ENCODE results near the gene DYNLRB1.

The DYNLRB1 gene

DNA sequence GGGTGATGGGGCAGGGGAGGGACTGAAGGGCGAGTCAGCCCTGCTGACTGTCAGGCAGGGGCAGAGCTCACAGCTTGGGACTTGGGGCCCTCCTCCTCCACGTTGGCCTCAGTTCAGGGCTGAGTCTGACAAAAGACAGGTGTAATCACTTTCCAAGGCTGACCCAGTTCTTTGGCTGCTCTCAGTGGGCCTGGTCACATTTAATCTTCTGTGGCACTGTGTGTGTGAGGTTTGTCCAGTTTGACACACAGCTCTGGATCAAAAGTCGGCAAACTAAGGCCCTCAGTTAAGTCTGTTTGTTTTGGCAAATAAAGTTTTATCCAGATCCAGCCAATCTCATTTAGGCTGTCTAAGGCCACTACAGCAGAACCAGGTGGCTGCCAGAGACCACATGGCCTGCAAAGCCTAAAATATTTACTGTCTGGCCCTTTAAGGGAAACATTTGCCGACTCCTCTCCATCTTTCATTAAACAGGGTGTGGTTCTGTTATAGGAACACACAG, 37.2 kb downstream of the DYNLRB1 start:
- in situ Hi-C loops (cut with HindIII; ENCODE audit: low sequenced_read_pairs): no loop called here
- H3K4me3 ChIP-seq (ENCODE audit: low read depth, low read length): no peak overlapping the region
- TF ChIP-seq, protein P1, sequence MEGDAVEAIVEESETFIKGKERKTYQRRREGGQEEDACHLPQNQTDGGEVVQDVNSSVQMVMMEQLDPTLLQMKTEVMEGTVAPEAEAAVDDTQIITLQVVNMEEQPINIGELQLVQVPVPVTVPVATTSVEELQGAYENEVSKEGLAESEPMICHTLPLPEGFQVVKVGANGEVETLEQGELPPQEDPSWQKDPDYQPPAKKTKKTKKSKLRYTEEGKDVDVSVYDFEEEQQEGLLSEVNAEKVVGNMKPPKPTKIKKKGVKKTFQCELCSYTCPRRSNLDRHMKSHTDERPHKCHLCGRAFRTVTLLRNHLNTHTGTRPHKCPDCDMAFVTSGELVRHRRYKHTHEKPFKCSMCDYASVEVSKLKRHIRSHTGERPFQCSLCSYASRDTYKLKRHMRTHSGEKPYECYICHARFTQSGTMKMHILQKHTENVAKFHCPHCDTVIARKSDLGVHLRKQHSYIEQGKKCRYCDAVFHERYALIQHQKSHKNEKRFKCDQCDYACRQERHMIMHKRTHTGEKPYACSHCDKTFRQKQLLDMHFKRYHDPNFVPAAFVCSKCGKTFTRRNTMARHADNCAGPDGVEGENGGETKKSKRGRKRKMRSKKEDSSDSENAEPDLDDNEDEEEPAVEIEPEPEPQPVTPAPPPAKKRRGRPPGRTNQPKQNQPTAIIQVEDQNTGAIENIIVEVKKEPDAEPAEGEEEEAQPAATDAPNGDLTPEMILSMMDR (IDR thresholded peaks at IDR 0.05; ENCODE audit: low read depth, low read length): no peak
- DNase-seq (ENCODE audit: low read depth, low spot score): no peak

DNA sequence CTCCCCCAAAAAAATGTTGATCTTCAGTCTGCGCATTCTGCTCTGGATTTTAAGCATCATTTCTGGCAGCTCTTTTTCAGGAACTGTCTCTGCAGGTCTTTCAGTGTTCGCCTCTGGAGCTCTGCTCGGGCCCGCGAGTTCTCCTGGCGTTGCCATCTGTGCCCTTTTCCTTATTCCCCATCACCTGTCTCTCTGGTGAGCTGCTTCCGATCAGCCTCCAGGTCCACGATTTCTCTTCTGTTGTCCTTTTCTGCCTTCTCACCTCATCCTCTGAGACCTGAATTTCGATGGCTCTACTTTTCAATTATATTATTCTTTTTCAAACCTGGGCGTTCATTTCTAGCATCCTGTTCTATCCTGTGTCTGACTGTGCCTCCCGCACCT, 41.7 kb downstream of the DYNLRB1 start:
- H3K4me3 ChIP-seq (ENCODE audit: low read depth, low read length): peak overlapping the region; percentile 76
- in situ Hi-C loops (cut with HindIII; ENCODE audit: low sequenced_read_pairs): no loop called here
- TF ChIP-seq, protein P1 (IDR thresholded peaks at IDR 0.05; ENCODE audit: low read depth, low read length): no peak
- peak; percentile 13 for DNase-seq (ENCODE audit: low read depth, low spot score)

DNA sequence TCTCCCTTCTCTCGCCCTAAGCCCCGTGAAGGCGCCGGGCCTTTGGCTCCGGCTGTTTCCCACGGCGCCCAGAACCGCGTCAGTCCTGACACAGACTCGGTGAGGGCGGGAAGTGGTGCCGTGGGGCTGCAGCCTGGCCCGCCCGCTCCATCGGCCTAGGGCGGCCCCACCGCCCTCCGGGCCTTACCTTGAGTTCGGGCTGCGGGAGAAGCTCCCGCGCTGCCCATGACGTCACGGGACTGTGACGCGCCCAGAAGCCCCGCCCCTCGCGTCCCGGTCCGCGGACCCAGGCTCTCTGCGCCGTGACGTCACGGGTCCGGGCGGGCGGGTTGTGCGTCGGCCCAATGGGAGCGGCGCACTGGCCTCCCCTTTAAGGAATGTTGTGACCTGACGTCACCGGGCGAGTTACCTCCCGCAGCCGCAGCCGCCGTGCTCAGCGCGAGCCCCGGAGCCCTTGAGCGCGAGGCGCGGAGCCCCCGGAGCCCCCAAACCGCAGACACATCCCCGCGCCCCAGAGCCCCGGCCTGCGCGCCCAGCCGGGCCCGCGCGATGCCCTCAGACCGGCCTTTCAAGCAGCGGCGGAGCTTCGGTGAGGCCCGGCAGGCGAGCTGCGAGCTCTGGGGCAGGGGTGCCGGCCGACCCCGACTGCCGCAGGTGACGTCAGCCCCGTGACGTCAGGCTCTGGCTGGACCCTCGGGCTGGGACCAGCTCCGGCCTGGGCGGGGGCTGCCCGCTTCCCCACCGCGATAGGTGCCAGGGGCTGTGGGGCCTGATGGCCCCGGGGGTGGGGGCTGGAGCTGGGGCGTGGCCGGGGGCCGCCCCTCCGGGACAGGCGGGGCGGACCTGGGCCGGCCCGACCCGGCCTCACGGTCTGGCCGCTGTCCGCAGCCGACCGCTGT, 42.3 kb downstream of the DYNLRB1 start, which contains the start of gene MAP1LC3A:
MAP1LC3A (plus strand) TSS at position 399 of the 899 bp plus-strand sequence; CDS start at position 550, 151 bp downstream.
- in situ Hi-C loops (cut with HindIII; ENCODE audit: low sequenced_read_pairs): no loop called here
- peak; percentile 97 for DNase-seq (ENCODE audit: low read depth, low spot score)
- TF ChIP-seq, protein P1 (IDR thresholded peaks at IDR 0.05; ENCODE audit: low read depth, low read length): no peak
- H3K4me3 ChIP-seq (ENCODE audit: low read depth, low read length): peak within 1 kb of the TSS; percentile 76

DNA sequence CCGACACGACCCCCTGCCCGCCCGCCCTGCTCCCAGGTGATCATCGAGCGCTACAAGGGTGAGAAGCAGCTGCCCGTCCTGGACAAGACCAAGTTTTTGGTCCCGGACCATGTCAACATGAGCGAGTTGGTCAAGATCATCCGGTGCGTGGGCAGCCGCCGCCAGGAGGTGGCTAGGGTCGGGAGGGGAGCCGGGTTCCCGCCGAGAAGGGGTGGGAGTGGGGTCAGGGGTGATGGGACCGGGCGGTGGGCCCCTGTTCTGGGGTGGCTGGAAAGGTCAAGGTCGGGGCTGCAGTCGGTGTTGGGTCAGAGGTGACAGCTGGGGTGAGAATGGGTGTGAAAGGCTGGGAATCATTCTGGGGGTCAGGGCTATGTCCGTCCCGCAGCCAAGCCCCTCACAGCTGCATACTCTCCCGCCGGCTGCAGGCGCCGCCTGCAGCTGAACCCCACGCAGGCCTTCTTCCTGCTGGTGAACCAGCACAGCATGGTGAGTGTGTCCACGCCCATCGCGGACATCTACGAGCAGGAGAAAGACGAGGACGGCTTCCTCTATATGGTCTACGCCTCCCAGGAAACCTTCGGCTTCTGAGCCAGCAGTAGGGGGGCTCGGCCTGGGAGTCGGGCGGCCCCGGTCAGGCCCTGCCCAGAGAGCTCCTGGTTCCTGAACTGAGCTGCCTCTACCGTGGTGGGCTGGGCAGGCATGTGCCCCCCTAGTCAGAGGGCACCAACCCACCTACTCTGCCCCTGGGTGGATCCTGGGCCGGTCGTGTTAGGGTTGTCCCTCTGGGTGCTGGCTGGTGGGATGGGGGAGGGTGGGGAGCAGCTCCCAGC, 43.3 kb downstream of the DYNLRB1 start:
- peak overlapping the region; percentile 76 for H3K4me3 ChIP-seq (ENCODE audit: low read depth, low read length)
- TF ChIP-seq, protein P1 (IDR thresholded peaks at IDR 0.05; ENCODE audit: low read depth, low read length): no peak
- DNase-seq (ENCODE audit: low read depth, low spot score): no peak
- in situ Hi-C loops (cut with HindIII; ENCODE audit: low sequenced_read_pairs): no loop called here

DNA sequence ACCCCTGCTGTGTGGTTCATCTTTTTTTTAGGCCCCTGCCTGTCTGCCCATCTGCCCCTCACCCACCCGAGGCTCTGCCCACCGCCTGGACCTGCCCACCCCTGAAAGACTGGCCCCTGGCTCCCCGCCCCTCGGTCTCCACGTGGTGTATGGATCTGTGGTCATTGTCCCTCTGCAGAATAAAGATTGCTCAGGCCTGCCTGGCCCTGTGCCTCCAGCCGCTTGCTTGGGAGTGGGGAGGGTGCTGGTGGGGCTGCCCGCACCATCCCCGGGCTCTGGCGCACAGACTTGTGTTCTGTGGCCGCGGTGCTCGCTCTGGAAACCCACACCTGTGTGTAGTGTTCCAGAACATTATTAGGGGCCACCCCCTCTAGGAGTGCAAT, 43.9 kb downstream of the DYNLRB1 start:
- TF ChIP-seq, protein P1 (IDR thresholded peaks at IDR 0.05; ENCODE audit: low read depth, low read length): no peak
- in situ Hi-C loops (cut with HindIII; ENCODE audit: low sequenced_read_pairs): no loop called here

DNA sequence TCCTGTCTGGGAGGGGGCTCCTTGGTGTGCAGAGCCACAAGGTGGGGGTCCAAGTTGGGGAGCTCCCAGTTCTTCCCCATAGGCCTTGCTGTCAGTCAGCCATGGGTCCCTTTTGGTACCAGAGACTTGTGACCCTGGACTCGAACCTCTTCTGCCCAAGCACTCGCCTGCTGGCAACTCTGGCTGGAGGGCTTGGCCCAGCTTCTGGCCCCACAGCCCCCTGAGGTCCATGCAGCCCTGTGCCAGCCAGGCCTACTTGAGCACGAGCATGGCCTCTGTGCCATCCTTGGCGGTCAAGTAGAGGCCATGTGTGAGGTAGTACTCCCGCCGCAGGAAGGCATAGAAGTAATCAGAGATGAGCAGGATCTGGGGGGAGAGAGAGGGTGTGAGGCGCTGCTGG, 44.4 kb downstream of the DYNLRB1 start:
- in situ Hi-C loops (cut with HindIII; ENCODE audit: low sequenced_read_pairs): no loop called here
- TF ChIP-seq, protein P1 (IDR thresholded peaks at IDR 0.05; ENCODE audit: low read depth, low read length): no peak
- DNase-seq (ENCODE audit: low read depth, low spot score): no peak
- no peak overlapping the region for H3K4me3 ChIP-seq (ENCODE audit: low read depth, low read length)

More for the DNA sequence above, 43.9 kb downstream of the DYNLRB1 start:
- DNase-seq (ENCODE audit: low read depth, low spot score): no peak
- no peak overlapping the region for H3K4me3 ChIP-seq (ENCODE audit: low read depth, low read length)
